HG03571 (cell line): ENCODE data around the gene RYR3.
A peak's percentile ranks its signal among the peaks of the same experiment; 100 is the strongest.

Experiments used
- ATAC-seq: cut with Tn5 transposase; IDR thresholded peaks from one replicate; pipeline ENCODE4 v1.9.1; 2021; ENCODE audit not compliant: unreplicated experiment

RYR3 gene

DNA sequence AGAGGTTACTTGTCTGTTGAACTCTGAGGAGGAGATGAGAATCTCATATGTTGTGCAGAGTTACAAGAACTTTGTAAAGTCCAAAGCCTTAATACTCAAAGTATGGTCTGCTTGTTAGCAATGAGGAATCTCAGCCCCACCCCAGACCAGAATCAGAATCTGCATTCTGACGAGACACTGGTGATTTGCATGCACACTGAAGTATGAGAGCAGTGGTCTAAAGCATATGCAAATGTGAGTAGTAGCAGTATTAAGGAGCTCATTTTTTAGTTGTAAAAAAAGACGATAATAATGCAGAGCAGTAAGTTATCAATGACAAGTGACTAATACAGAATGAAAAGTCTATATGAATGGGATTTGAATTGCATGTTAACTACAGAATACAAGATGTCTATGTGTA lies 327.7 kb downstream of the RYR3 start:
- no peak for ATAC-seq

DNA sequence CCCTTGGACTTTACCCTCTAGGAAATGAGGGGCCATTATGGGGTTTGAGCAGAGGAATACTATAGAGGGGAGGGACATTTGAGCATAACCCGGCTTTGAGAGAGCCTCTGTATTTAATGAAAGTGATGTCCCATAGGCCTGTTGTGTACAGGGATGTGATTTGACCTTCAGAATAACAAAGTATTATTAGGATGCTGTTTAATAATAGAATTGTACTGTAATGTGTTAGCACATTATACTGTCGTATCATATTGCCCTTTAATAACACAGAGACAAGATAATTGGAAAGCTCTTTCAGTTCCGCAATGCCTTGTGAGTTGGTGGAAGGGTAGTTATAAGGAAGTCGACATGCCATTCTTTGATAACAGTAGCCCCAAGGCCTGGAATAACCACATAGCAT lies 328.3 kb downstream of the RYR3 start:
- ATAC-seq = no peak

DNA sequence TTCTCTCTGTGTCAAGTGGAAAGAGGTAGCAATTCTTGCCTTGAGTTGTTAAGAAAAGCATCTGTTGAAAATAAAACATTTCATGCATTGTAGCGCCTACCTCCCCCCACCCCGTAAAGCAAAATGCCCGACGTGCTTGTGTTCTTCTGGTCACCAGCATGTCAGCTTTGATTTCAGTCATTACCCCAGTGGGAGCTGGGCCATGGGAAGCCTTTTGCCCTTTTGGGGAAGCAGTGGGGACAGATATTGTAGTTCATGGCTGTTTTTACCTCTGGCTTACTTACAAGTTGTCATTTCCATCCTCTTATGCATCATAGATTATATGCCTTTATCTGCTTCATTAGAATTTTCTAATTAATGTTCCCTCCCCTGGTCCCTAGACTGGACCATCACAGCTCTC lies 328.7 kb downstream of the RYR3 start:
- ATAC-seq = no peak

DNA sequence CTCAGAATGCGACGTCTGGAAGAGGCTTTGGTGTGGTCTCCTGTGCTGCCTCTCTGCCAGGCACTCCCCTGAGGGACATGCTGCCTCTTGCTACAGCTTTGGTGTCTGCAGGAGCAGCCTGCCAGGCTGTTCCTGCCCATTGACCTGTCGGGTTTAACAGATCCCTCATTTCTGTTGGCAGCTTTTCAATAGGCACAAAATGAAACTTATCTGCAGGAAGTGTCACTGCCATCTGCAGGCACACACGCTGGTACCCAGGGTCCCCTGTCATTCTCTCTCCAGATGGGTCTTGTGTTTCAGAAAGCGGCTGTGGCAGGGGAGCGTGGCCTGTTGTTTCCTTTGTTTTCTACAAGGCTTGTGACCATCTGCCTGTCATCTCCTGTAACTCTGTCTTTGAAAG lies 329.2 kb downstream of the RYR3 start:
- no peak for ATAC-seq

DNA sequence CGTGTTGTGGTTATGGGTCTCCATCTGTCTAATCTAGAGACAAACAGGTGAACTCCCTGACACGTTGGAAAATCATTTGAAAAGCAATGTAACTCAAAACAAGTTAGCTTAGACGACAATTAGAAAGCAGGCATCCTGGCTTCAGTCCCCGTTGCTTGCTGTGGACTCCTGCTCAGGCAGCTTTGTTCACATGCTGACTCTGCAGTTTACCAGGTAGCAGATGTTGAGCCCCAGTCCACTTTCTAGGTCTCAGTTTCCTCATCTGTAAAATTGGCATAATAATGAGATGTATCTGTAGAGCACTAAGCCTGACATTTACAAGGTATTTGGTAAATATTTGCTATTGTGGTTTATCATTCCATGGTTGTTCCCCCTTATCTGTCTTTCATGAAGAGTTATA lies 330.3 kb downstream of the RYR3 start:
- no peak for ATAC-seq

DNA sequence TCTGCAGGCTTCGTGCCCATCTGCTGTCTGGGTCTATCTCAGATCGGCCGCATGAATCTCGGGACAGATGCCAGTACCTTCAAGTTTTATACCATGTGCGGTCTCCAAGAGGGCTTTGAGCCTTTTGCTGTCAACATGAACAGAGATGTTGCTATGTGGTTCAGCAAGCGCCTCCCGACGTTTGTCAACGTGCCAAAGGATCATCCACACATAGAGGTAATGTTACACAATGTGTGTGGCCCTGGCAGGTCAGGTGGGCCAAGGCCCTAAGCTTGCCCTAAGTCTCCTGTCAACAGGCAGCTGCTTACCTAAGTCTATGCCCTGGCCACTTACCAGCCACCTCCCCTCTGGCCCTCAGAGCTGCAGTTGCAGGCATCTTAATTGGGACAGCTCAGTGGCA lies 333.5 kb downstream of the RYR3 start:
- ATAC-seq = no peak

DNA sequence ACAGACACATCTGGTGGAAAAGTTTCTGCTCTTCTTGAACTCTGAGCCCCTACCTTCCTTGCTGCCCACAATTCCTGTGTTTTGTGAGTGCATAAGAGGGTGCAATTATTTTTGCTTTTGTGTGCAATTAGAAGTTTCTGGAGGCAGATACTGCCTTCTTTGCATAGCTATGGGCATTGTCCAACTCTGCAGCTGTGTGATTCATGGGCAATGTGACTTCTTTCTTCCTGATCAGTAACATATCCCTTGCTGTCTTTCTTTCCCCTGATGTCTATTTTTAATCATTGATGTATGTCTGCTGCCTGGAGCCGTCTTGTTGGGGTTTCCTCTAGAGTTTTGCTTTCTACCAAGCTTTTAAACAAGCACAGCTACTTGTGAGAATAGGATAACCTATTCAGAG lies 336.0 kb downstream of the RYR3 start:
- no peak for ATAC-seq

DNA sequence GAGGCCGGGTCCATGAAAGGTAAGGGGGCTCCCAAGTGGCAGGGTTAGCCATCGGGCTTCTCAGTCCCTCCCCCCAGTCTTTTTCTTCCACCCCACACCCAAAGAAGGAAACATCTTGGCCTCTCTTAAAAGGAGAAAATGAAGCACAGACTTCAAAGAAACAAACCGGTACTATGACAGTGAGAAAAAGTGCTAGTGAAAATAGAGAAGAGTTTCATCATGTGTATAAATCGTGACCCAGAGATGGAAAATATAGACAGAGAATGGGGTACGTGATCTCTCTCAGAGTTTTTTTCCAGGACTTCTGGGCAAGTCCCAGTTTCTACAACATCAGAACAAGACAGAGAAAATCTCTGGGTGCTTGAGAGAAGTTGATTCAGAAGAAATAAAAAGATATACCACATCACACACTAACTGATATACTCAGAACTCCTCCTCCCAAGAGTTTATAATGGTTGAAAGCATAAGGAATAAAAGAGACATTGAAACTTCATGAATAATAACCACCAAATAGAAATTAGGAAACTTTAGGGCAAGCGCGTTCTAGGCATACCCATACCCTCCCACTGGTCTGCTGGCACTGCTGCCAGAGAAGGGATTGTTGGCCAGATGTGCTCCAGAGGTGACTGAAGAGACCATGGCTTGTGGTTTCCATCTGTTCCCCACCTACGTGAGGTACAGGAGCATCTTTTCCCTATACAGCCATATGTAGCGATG lies 338.6 kb downstream of the RYR3 start:
- ATAC-seq = no peak

DNA sequence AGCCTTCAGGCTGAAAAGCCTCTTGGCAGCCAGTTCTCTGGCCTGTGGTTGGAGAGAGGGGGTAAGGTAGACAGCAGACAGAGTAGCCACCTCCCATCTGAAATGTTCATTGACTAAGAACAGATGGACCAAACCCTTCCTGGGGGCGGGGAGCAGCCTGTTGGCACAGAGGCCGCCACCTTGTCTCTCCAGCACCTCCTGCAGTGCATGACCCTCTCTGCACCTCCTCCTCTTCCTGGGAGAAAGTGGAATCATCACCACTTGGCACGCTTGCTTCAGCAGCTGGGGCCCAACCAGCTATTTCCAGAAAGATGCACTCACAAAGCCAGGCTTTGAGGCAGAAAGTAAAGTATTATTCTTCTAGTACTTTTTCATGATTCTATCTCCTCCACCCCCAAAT lies 344.1 kb downstream of the RYR3 start:
- ATAC-seq = no peak

DNA sequence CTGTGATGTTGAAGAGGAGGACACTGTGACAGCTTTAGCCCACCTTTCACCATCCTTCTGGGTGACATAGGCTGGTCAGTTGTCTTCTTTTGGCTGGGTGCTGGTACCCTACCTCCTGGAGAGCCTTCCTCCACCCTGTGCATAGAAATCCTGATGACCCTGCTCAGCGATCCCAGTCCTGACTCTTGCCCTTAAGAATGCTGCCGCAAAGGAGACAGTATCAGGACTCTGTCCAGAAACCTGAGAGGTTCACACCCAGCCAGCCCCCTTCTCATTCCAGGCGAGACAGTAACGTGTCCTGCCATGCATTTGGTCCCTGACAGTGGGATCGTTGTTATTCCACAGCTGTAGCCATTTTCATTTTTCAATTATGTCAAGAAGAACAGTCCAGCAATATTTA lies 344.7 kb downstream of the RYR3 start:
- ATAC-seq = no peak

DNA sequence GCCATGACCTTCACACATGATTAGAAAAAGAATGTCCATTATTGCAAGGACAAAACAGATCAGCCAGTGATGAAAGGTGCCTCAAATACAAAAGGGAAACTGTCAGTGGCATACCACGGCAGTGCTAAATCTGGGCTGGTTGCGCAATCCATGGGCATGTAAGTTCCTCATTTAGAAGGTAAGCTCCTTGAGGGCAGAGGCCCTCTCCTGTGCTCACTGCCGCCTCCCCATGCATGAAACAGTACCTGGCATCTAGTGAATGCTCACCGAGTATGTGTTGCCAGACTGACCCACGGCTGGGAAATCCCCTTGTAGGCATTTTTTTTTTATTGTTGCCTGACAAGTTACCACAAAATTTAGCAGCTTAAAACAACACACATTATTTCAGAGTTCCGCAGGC lies 345.4 kb downstream of the RYR3 start:
- no peak for ATAC-seq

DNA sequence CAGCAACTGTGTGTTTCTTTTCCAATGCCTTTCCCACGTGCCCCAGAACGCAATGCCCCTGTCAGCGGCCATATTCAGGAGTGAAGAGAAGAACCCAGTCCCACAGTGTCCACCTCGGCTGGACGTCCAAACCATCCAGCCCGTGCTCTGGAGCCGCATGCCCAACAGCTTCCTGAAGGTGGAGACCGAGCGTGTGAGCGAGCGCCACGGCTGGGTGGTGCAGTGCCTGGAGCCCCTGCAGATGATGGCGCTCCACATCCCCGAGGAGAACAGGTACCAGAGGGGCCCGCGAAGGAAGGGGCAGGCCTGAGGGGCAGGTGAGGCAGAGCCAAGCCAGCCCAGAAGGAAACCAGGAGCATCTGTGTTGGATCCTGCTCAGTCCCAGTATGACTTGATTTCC lies 349.4 kb downstream of the RYR3 start:
- no peak for ATAC-seq

DNA sequence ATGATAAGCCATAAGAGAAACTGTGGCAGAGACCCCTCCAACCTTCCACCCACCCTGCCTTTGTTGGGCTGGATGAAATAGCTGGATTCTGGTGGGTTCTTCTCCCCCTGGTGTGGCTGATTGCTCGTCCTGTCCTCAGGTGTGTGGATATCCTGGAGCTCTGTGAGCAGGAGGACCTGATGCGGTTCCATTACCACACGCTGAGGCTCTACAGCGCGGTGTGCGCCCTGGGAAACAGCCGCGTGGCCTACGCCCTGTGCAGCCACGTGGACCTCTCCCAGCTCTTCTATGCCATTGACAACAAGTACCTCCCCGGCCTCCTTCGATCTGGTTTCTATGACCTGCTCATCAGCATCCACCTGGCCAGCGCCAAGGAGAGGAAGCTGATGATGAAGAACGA lies 351.2 kb downstream of the RYR3 start:
- ATAC-seq = no peak

DNA sequence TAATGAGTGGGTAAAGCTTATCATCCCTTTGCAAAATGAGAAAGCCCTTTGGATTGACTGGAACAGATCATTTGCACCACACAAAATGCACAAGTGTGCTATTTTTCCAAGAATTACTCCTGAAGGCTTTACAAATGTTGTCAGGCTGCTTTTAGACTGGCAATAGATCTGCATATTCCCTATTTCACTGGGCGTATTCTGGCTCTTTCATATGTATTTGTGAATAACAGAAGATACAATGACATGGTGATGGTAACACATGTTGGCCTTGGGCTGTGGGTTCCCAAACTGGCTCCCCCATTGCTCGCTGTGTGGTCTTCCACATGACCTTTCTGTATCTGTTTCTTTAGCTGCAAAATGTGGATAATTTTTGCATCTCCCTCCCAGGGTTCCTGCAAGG lies 354.2 kb downstream of the RYR3 start:
- no peak for ATAC-seq

DNA sequence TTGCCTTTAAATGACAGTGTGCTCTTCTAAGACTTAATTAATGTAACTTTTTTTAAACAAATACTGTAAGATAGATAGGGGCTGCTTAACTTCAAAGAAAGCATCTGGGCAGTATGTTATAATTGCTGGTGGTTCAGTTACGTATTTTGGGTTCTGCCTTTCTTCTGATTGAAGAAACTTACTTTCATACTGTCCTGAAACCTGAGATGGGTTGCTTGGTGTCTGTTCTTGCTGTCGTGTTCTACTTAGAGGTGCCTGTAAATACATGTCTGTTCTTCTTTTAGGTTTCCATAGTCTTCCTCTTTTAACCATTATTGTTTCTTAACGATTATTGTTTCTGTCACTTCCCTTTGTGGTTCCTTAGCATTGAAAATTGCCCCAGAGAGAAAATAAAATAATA lies 359.8 kb downstream of the RYR3 start:
- no peak for ATAC-seq

DNA sequence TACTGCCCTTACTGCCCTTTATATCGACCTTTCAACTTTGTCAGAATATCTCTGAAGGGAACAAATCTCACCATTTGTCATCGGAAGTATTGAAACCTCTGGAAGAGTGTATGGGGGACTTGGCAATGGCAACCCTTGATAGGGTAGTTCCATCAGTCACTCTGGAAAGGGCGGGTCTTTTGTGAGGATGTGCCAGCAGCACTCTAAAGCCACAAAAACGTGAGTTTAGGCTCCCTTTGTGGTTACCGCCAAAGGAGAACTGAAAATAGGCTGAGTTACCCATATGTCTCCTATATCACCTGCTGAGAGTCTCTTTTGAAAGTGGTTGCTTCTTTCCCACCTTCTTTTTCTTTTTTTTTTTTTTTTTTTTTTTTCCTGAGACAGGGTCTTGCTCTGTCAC lies 360.7 kb downstream of the RYR3 start:
- peak; percentile 62 for ATAC-seq

DNA sequence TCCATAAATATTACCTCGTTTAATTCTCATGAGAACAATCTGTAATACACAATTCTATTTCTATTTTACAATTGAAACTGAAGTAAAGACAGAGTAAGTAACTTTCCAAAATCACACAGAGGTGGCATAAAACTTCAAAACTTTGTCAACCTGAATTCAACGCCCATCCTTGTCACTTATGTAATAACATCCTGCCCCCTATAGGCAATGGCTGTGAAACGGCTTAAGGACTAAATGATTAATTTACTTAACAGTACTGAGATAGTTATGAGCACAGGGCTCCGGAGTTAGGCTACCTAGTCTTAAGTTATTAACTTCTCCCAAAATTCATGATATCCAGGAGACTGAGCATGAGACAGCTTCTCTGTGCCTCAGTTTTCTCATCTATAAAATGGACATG lies 364.5 kb downstream of the RYR3 start:
- no peak for ATAC-seq

DNA sequence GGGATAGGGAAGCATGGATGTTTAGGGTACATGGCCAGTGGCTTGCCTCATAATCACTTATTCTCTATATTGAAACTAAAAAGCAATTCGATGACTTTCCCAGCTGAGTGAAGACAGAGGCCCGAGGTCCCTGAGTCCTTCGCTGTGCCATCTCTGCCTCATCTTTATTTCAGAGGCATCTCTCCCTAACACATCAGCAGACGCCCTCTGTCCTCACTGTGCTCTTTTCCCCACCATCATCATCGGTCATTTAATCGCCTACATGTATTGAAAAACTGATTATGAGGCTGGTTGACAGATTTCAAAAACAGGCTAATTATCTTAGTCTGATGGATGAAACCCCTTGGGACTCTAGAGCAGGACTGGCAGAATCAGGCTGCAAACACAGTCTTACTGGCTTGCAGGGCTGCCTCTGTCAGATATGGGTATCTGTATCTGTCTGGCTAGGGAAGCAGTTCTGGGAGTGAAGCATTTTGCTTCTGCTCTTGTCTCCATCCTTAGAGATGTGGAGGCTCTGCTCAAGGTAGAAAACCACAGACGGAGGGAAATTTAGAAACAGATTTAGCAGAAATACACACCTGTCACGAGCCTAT lies 366.6 kb downstream of the RYR3 start:
- no peak for ATAC-seq

DNA sequence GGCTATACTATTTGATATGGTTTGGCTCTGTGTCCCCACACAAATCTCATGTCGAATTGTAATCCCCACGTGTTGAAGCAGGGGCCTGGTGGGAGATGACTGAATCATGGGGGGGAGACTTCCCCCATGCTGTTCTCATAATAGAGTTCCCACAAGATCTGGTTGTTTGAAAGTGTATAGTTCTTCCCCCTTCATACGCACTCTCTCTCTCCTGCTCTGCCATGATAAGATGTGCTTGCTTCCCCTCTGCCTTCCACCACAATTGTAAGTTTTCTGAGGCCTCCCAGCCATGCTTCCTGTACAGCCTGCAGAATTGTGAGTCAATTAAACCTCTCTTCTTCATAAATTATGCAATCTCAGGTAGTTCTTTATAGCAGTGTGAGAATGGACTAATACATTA lies 367.4 kb downstream of the RYR3 start:
- ATAC-seq = no peak

DNA sequence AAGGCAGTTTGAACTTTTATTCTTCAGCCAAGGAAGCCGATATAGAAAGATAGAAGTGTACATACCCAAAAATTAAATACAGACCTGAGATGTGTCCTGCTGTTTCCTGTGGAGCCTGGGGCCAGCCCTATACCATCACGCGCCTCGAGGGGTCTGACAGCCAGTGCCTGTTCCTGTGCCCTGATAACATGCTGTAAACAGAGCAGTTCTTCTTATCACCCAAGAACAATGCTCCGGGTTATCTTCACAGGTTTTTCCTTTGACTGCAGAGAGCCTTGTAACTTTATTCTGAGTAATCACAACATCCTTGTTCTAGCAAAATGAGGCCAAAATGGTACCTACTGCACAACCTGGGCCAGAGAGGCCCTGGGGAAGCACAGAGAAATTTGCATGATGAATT lies 367.8 kb downstream of the RYR3 start:
- no peak for ATAC-seq

DNA sequence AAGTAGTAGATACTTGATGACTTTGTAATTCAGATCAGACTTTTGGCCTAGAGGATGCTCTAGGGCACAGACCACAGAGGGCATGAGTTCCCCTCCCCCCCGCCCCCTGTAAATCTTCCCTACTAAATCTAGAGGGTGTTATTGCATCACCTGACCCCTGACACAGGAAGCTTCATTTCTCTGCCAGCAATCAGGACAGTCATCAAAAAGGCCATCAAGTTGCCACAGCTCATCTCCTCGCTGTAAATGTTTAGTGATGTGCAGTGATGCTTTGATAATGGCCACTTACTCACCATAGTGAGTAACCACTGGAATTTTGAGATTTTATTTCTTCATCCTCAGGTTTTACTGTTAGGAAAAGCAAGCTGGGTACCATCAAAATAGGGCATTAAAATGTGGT lies 368.3 kb downstream of the RYR3 start:
- no peak for ATAC-seq

DNA sequence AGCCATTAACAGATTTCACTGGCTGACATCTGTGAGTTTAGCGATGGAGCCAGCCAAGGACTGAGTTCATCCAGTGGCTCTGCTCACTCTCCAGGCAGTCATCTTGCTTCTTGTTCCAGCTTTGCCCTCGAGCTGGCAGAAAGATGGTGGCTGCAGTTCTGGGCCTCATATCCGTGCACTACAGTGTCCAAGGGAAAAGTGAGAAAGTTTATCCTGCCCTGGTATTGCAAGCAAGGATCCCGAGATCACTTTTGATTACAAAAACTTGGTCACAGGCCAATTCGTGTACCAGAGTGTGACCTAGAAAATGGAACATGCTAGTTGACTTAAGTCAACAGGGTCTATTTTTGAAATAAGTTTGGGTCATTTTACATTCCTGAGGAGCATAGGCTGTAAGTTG lies 369.6 kb downstream of the RYR3 start:
- no peak for ATAC-seq

DNA sequence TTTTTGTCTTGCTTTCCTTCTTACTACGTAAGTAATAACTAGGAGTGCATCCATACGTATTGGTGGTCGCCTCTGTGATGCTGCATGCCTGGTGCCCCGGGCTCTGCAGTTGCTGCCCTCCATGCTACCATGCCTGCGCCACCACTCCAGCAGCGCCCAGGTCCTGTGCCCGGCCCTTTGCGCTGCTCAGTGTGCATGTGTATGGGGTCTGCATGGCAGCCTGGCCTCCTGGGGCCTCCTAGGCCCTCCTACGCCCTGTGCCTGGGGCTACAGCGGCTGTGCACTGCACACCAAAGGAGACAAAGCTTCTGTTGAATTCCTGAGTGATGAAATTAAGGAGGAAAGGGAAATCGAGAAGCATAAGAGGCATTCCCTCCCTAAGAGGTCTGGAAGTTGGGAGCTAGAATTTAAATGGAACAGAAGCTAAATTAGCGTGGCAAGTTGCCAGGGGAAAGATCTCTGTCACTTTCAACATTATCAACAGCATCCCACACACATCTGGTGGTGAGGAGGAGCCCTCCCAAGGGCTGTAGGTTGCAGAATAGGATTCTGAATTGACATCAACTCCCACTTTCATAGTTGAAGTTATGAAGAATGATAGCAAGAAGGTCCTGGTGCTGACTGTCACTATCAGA lies 382.5 kb downstream of the RYR3 start:
- no peak for ATAC-seq
